OCI-LY7 (cell line): ENCODE measurements around the gene VAMP1. TPM values are rescaled to one million over a fixed set of nuclear protein-coding genes. Genes with fewer than 3 reads are reported as not detected.

Source experiments
- BruUV-seq: library from RNA; stranded (reverse); fragments of 400-500 nt; replicated peaks from 2 replicates; lab custom pipeline; 2021; lab: Mats Ljungman, UMichigan
- CTCF ChIA-PET: fragments of 300-600 bp; sonication (Branson Sonifier 250); formaldehyde crosslinking; loops from one replicate; lab custom pipeline; 2022; ENCODE audit warnings: antibody characterized with exemption; ENCODE audit not compliant: unreplicated experiment; lab: Charles Lee
- POLR2A ChIA-PET: fragments of 300-600 bp; sonication (Branson Sonifier 250); formaldehyde crosslinking; loops from one replicate; lab custom pipeline; 2022; ENCODE audit warnings: antibody characterized with exemption; lab: Charles Lee
- DNase-seq: peaks from one replicate; pipeline ENCODE4 v3.0.0-alpha.2; 2015; ENCODE audit warnings: low spot score
- H2AFZ ChIP-seq: fragments of 200-600 bp; sonication (generic), shearing (Covaris generic); 2 replicates; pipeline ENCODE4 v1.6.1; 2014; ENCODE audit warnings: mild to moderate bottlenecking, antibody characterized with exemption, low read length, moderate library complexity
- H3K27ac ChIP-seq: fragments of 200-600 bp; sonication (generic); 2 replicates; pipeline ENCODE4 v1.5.1; 2014; ENCODE audit warnings: mixed run types, low read depth, mild to moderate bottlenecking, moderate library complexity, low read length, inconsistent platforms; ENCODE audit not compliant: poor library complexity, severe bottlenecking
- H3K36me3 ChIP-seq: fragments of 200-600 bp; sonication (generic); 2 replicates; pipeline ENCODE4 v1.6.1; 2014; ENCODE audit warnings: mild to moderate bottlenecking, antibody characterized with exemption, low read length, moderate library complexity, mixed read lengths; ENCODE audit not compliant: insufficient read depth
- H3K4me1 ChIP-seq: fragments of 200-600 bp; sonication (generic); 2 replicates; pipeline ENCODE4 v1.5.1; 2014; ENCODE audit warnings: mild to moderate bottlenecking, low read length; ENCODE audit not compliant: insufficient read depth, poor library complexity, severe bottlenecking
- H3K4me2 ChIP-seq: fragments of 200-600 bp; sonication (generic); 2 replicates; pipeline ENCODE4 v1.6.1; 2014; ENCODE audit warnings: mild to moderate bottlenecking, low read length
- H3K4me3 ChIP-seq: fragments of 200-600 bp; sonication (generic); 2 replicates; pipeline ENCODE4 v1.5.1; 2014; ENCODE audit warnings: mild to moderate bottlenecking, low read depth, low read length; ENCODE audit not compliant: poor library complexity, severe bottlenecking
- H3K79me2 ChIP-seq: fragments of 200-600 bp; sonication (generic); 2 replicates; pipeline ENCODE4 v1.6.1; 2016; ENCODE audit warnings: low read depth, mild to moderate bottlenecking, low read length, moderate library complexity, mixed read lengths; ENCODE audit not compliant: insufficient read depth
- H3K9me2 ChIP-seq: fragments of 200-600 bp; sonication (generic); 2 replicates; pipeline ENCODE4 v1.6.1; 2016; ENCODE audit warnings: mild to moderate bottlenecking, low read length, mixed read lengths; ENCODE audit not compliant: insufficient read depth
- H3K9me3 ChIP-seq: fragments of 200-600 bp; sonication (generic); 2 replicates; pipeline ENCODE4 v1.6.1; 2014; ENCODE audit warnings: mild to moderate bottlenecking, mixed run types, low read length, mixed read lengths
- H4K20me1 ChIP-seq: fragments of 200-600 bp; sonication (generic); 2 replicates; pipeline ENCODE4 v1.6.1; 2014; ENCODE audit warnings: mild to moderate bottlenecking, antibody characterized with exemption, low read length, moderate library complexity, mixed read lengths; ENCODE audit not compliant: insufficient read depth
- EZH2phosphoT487 ChIP-seq: fragments of 200-600 bp; sonication (generic); IDR thresholded peaks from 2 replicates; pipeline ENCODE4 v1.6.1; 2018; ENCODE audit warnings: low read depth, borderline replicate concordance, mild to moderate bottlenecking, mixed run types, antibody characterized with exemption, low read length, moderate library complexity, mixed read lengths
- intact Hi-C: fragments of 100-400 bp; cut with micrococcal nuclease; formaldehyde crosslinking; loops from one replicate; pipeline ENCODE4 v1.10.0; 2022; ENCODE audit not compliant: unreplicated experiment
- total RNA-seq, 2 experiments: library from RNA; depleted of rRNA in 1 of 2; stranded (reverse); fragments of >200 nt in 1 of 2; shearing (Covaris generic) in 1 of 2; gene quantifications; 2 replicates each; pipeline ENCODE4 v1.2.3, GENCODE V29; 2014 to 2022
- TF ChIP-seq, protein P1 (sequence below): fragments of 200-600 bp; sonication (generic); conservative IDR thresholded peaks from 2 replicates; pipeline ENCODE4 v1.5.1; 2014; ENCODE audit warnings: mild to moderate bottlenecking, antibody characterized with exemption, low read length, moderate library complexity, mixed read lengths

Gene VAMP1
- total RNA-seq, 2 experiments from 2014 or later: 46.9 to 86.0 TPM

DNA sequence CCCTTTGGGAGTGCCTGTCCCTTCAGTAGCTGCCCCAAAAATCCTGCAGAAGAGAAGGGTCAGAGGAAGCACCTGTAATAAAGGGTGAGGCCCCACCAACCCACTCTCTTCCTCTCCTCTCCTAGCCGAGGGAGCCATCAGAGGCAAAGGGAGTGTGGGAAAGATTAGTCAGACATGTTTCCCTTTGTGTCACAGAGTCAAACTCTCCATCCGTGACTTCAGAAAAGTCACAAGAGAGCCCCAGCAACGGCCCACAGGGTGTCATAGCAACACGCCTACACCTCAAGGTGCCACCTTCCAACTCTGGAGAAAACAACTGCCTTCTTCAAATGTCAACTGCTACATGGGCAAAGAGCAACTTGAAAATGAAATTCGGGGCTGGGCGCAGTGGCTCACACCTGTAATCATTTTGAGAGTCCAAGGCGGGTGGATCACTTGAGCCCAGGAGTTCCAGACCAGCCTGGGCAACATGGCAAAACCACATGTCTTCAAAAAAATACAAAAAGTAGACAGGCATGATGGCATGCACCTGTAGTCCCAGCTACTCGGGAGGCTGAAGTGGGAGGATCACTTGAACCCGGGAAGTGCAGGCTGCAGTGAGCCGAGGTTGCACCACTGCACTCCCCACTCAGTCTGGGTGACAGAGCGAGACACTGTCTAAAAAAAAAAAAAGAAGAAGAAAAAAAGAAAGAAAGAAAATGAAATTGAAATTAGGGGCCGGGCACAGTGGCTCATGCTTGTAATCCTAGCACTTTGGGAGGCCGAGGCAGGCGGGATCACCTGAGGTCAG lies 43.4 kb downstream of the VAMP1 start:
- BruUV-seq: no TSS peak
- Histone ChIP-seq H4K20me1 (no peaks in the 10 kb centered on the region), H3K27ac (peak overlapping the region; percentile 88), H3K9me3 (no peaks in the 10 kb centered on the region), H3K4me1 (peaks cover 85% of the 10 kb centered on the region), H3K4me2 (peak overlapping the region; percentile 71), H3K79me2 (no peaks in the 10 kb centered on the region), H3K9me2 (no peaks in the 10 kb centered on the region), H3K36me3 (no peaks in the 10 kb centered on the region), H3K4me3 (peak overlapping the region; percentile 48), H2AFZ (peak overlapping the region; percentile 78)
- ChIA-PET CTCF (interaction anchor here (0.6 kb wide), 1 partner anchor 16 kb away, joined by 4 read pairs; no protein-coding TSS in a partner anchor), POLR2A (interaction anchor here (0.5 to 7.4 kb wide), 10 partner anchors 17 to 285 kb away, joined by 3 to 74 read pairs (median 6); partner anchors contain the start of genes CD27 and VAMP1)
- DNase-seq: peak; percentile 80
- no peak for TF ChIP-seq EZH2phosphoT487
- TF ChIP-seq, protein P1, sequence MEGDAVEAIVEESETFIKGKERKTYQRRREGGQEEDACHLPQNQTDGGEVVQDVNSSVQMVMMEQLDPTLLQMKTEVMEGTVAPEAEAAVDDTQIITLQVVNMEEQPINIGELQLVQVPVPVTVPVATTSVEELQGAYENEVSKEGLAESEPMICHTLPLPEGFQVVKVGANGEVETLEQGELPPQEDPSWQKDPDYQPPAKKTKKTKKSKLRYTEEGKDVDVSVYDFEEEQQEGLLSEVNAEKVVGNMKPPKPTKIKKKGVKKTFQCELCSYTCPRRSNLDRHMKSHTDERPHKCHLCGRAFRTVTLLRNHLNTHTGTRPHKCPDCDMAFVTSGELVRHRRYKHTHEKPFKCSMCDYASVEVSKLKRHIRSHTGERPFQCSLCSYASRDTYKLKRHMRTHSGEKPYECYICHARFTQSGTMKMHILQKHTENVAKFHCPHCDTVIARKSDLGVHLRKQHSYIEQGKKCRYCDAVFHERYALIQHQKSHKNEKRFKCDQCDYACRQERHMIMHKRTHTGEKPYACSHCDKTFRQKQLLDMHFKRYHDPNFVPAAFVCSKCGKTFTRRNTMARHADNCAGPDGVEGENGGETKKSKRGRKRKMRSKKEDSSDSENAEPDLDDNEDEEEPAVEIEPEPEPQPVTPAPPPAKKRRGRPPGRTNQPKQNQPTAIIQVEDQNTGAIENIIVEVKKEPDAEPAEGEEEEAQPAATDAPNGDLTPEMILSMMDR: no peak
- intact Hi-C loops: loop anchor here (1.0 to 10.0 kb wide), 3 partner anchors 34 to 268 kb away; partner anchors contain the start of gene MRPL51

DNA sequence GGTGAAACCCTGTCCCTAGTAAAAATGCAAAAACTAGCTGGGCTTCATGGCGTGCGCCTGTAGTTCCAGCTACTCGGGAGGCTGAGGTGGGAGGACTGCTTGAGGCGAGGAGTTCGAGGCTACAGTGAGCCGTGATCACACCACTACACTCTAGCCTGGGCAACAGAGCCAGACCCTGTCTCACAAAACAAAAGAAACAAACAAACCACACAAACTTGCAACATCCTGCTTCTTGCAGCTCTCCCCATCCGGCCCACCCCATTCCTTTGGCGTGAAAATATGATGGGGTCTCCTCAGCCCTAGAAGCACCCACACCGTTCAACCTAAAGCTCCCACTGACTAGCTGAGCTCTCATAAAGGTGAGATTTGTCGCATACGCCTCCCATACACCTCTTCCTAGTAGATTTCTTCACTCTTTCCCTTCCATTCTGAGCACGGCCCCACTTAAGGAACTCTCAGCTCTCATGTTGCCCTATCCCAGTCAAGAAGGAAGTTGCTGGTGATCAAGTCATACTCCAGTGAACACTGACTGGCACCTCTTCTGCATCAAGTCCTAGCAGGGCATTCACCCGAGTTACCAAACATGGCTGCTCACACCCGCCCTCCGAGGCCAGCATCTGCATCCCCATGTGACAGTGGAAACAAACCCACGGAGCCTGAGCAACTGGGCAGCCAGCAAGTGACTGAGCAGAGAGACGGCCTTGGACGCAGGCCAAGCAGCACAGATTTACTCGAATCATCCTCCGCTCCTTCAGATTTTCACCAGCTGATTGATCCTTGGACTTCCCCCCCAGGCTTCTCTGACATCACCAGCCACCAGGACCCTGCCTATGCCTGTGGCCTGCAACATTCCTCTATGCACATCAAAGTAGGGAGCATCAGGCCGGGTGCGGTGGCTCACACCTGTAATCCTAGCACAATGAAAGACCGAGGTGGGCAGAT lies 44.6 kb downstream of the VAMP1 start:
- H4K20me1 ChIP-seq: no peaks in the 10 kb centered on the region
- H3K36me3 ChIP-seq: no peaks in the 10 kb centered on the region
- intact Hi-C loops: loop anchor here (10.0 kb wide), 1 partner anchor 269 kb away; no protein-coding TSS in a partner anchor
- peak overlapping the region; percentile 48 for H3K4me3 ChIP-seq
- no TSS peak for BruUV-seq
- TF ChIP-seq EZH2phosphoT487: no peak
- TF ChIP-seq, protein P1: no peak
- H3K27ac ChIP-seq: peak overlapping the region; percentile 88
- peak overlapping the region; percentile 78 for H2AFZ ChIP-seq
- ChIA-PET CTCF (interaction anchor here (0.6 to 3.5 kb wide), 3 partner anchors 19 to 40 kb away, joined by 3 to 34 read pairs (median 7); partner anchors contain the start of gene CD27), POLR2A (interaction anchor here (0.5 to 7.4 kb wide), 14 partner anchors 14 to 114 kb away, joined by 3 to 74 read pairs (median 5); partner anchors contain the start of genes CD27, GAPDH, TAPBPL and VAMP1)
- no peaks in the 10 kb centered on the region for H3K9me2 ChIP-seq
- peak; percentile 63 for DNase-seq
- no peaks in the 10 kb centered on the region for H3K9me3 ChIP-seq
- H3K4me2 ChIP-seq: peak overlapping the region; percentile 71
- peaks cover 73% of the 10 kb centered on the region for H3K4me1 ChIP-seq
- no peaks in the 10 kb centered on the region for H3K79me2 ChIP-seq
